ENCODE measurements around the gene RPS19BP1. TPM values are rescaled to one million over a fixed set of nuclear protein-coding genes. Genes with fewer than 3 reads are reported as not detected.

Gene RPS19BP1
- total RNA-seq, 1 donor from 2014 or later = 58.7 TPM

DNA sequence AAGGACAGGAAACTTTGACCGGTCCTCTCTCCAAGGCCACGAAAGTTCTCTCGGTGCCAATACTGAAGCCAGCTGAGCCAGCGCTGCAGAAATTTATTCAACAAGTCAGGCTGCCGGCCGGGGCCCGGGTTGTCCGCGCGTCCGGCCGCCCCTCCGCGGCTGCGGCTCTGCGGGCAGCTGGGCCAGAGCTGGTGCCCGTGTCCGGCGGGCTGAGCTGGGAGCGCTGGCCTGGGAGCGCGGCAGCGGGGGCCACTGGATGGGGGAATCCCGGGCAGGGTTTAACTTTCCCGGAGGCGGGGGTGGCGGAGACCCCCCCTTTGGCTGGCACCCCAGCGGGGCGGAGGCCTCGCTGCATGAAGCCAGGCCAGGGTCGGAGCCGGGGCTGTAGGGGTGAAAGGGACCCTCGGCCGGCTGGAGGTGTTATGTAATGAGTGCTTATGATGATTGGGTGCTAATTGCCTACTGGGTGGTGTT lies 25.7 kb upstream of the RPS19BP1 start:
- Mint-ChIP-seq H3K4me3 (ENCODE audit: unreplicated experiment) (peak overlapping the region; percentile 76), H3K9me3 (ENCODE audit: unreplicated experiment) (no peaks in the 10 kb centered on the region), H3K36me3 (ENCODE audit: low read depth, unreplicated experiment) (peaks cover 3% of the 10 kb centered on the region), H3K27ac (ENCODE audit: unreplicated experiment) (no peak overlapping the region), H3K4me1 (ENCODE audit: low read depth, unreplicated experiment) (no peaks in the 10 kb centered on the region), H3K27me3 (ENCODE audit: low read depth, unreplicated experiment) (peaks cover 44% of the 10 kb centered on the region)
- Histone ChIP-seq H3K27me3 (ENCODE audit: insufficient read depth, low read length) (peaks cover 55% of the 10 kb centered on the region), H2AFZ (ENCODE audit: low read depth, low read length) (no peak overlapping the region), H3K36me3 (ENCODE audit: insufficient read depth, low read length) (no peaks in the 10 kb centered on the region), H3K4me2 (ENCODE audit: low read length) (peak overlapping the region; percentile 19), H4K20me1 (ENCODE audit: insufficient read depth, low read length) (no peaks in the 10 kb centered on the region), H3K9ac (ENCODE audit: low read length) (no peak overlapping the region), H3K4me3 (ENCODE audit: insufficient read depth, low read depth, low read length) (no peak overlapping the region), H3K79me2 (ENCODE audit: insufficient read depth, low read length) (no peaks in the 10 kb centered on the region), H3K9me3 (ENCODE audit: insufficient read depth, low read depth, low read length) (no peaks in the 10 kb centered on the region), H3K4me1 (ENCODE audit: insufficient read depth, low read length) (no peaks in the 10 kb centered on the region), H3K27ac (ENCODE audit: low read depth, low read length) (no peak overlapping the region)
- no peak for FAIRE-seq
- TF ChIP-seq EZH2 (IDR thresholded peaks at IDR 0.05; ENCODE audit: insufficient read depth, low read length) = peak; percentile 93
- TF ChIP-seq, protein P1, sequence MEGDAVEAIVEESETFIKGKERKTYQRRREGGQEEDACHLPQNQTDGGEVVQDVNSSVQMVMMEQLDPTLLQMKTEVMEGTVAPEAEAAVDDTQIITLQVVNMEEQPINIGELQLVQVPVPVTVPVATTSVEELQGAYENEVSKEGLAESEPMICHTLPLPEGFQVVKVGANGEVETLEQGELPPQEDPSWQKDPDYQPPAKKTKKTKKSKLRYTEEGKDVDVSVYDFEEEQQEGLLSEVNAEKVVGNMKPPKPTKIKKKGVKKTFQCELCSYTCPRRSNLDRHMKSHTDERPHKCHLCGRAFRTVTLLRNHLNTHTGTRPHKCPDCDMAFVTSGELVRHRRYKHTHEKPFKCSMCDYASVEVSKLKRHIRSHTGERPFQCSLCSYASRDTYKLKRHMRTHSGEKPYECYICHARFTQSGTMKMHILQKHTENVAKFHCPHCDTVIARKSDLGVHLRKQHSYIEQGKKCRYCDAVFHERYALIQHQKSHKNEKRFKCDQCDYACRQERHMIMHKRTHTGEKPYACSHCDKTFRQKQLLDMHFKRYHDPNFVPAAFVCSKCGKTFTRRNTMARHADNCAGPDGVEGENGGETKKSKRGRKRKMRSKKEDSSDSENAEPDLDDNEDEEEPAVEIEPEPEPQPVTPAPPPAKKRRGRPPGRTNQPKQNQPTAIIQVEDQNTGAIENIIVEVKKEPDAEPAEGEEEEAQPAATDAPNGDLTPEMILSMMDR (IDR thresholded peaks at IDR 0.05; ENCODE audit: insufficient read depth, low read depth, low read length) = no peak
- no peak for DNase-seq (ENCODE audit: low read depth)

DNA sequence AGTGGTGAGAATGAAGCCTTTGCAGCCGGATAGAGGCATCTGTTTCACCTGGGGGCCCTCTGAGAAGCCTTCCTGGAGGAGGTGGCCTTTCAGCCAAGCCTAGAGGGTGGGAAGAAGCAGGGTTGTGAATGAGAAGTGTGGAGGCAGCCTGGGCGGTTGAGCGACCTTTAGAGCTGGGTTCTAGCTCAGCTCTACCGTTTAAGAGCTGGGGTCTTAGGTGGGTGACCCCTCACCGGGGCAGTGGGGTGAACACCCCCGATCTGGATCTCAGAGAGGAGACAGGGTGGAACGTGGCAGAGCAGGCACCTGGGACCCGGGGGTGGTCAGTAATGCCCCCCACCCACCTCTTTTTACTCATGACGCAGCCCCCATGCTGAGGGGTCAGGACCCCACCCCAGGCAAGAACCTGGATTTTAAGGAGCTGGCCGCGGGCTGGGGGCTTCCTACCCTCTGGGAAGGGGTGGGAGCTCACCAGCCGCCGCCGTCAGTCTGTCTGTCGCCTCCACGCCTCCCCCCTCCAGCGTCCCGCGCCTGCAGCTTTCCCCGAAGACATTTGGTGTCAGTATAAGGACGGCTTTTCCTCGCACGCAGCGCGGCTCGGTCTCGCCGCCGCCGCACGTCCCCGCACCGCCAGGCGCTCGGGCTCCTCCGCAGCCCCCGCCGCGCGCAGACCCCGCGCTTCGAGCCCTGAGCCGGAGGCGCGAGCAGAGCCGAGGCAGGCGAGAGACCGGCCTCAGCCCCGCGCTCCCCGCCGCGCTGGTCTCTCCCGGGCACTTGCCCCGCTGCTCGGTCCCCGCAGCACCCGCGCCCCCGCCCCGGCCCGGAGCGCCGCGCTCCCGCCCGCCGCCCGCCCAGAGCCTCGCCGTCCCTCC lies 24.7 kb upstream of the RPS19BP1 start:
- no peaks in the 10 kb centered on the region for H3K4me1 ChIP-seq (ENCODE audit: insufficient read depth, low read length)

More for the DNA sequence above, 24.7 kb upstream of the RPS19BP1 start:
- DNase-seq (ENCODE audit: low read depth) (no peak), FAIRE-seq (no peak)
- H3K36me3 Mint-ChIP-seq (ENCODE audit: low read depth, unreplicated experiment) = peaks cover 3% of the 10 kb centered on the region
- Histone ChIP-seq H3K4me3 (ENCODE audit: insufficient read depth, low read depth, low read length) (no peak overlapping the region), H3K79me2 (ENCODE audit: insufficient read depth, low read length) (no peaks in the 10 kb centered on the region), H3K27ac (ENCODE audit: low read depth, low read length) (no peak overlapping the region), H3K36me3 (ENCODE audit: insufficient read depth, low read length) (no peaks in the 10 kb centered on the region), H4K20me1 (ENCODE audit: insufficient read depth, low read length) (no peaks in the 10 kb centered on the region), H2AFZ (ENCODE audit: low read depth, low read length) (no peak overlapping the region), H3K4me2 (ENCODE audit: low read length) (peak overlapping the region; percentile 59), H3K9ac (ENCODE audit: low read length) (no peak overlapping the region), H3K9me3 (ENCODE audit: insufficient read depth, low read depth, low read length) (no peaks in the 10 kb centered on the region), H3K27me3 (ENCODE audit: insufficient read depth, low read length) (peaks cover 53% of the 10 kb centered on the region)
- peak overlapping the region; percentile 91 for H3K27ac Mint-ChIP-seq (ENCODE audit: unreplicated experiment)
- TF ChIP-seq, protein P1 (IDR thresholded peaks at IDR 0.05; ENCODE audit: insufficient read depth, low read depth, low read length) = no peak
- no peak for TF ChIP-seq EZH2 (IDR thresholded peaks at IDR 0.05; ENCODE audit: insufficient read depth, low read length)
- H3K4me1 Mint-ChIP-seq (ENCODE audit: low read depth, unreplicated experiment) = no peaks in the 10 kb centered on the region
- H3K27me3 Mint-ChIP-seq (ENCODE audit: low read depth, unreplicated experiment) = peaks cover 52% of the 10 kb centered on the region
- H3K9me3 Mint-ChIP-seq (ENCODE audit: unreplicated experiment) = no peaks in the 10 kb centered on the region
- H3K4me3 Mint-ChIP-seq (ENCODE audit: unreplicated experiment) = peak overlapping the region; percentile 76

Data from astrocyte (in vitro differentiated cells and primary cell).